ENCODE results near the gene SLC25A6.

Gene SLC25A6

DNA sequence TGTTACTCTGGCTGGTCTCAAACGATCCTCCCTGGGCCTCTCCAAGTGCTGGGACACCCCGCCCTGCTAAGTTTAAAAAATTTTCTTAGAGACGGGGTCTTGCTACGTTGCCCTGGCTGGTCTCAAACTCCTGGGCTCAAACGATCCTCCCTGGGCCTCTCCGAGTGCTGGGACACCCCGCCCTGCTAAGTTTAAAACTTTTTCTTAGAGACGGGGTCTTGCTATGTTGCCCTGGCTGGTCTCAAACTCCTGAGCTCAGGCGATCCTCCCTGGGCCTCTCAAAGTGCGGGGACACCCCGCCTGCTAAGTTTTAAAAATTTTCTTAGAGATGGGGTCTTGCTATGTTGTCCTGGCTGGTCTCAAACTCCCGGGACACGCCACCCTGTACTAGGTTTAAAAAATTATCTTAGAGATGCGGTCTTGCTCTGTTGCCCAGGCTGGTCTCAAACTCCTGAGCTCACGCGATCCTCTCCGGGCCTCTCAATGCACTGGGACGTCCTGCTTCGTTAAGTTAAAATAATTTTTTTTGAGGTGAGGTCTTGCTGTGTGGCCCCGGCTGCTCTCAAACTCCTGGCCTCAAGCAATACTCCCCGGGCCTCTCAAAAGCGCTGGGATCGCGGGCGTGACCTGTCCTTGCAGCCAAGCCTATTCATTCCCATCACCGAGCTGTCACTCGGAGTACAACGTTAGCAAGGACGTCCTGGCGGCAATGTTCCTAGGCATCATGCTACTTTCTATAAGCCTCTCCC, 1.1 kb downstream of the SLC25A6 start:
- peak overlapping the region; percentile 99 to 100 for H3K27ac ChIP-seq (ENCODE audit: low read depth in 2 of 2, low read length in 2 of 2)
- H3K36me3 ChIP-seq (ENCODE audit: control insufficient read depth in 2 of 2, insufficient read depth in 2 of 2, low read length in 2 of 2): peaks cover 44 to 51% of the 10 kb centered on the region in 2 donors
- peak overlapping the region; percentile 73 to 100 for H3K9ac ChIP-seq (ENCODE audit: low read depth in 1 of 2, low read length in 2 of 2)
- H3K27me3 ChIP-seq (ENCODE audit: control insufficient read depth in 2 of 2, insufficient read depth in 2 of 2, low read length in 2 of 2): no peaks in the 10 kb centered on the region
- H3K4me3 ChIP-seq (ENCODE audit: low read length in 2 of 2): peak overlapping the region; percentile 97 to 100
- H3K4me1 ChIP-seq (ENCODE audit: control insufficient read depth in 2 of 2, insufficient read depth in 2 of 2, low read length in 2 of 2): peaks cover 12 to 17% of the 10 kb centered on the region in 2 donors
- no peaks in the 10 kb centered on the region for H3K9me3 ChIP-seq (ENCODE audit: control insufficient read depth in 2 of 2, low read length in 2 of 2)

DNA sequence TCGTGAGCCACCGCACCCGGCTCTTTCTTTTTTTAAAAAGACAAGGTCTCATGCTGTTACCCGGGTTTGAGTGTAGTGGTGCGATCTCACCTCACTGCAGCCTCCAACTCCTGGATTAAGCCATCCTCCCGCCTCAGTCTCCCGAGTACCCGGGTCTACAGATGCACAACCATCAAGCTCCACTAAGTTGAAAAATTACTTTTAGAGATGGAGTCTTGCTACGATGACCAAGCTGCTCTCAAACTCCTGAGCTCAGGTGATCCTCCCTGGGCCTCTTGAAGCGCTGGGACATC, 2.0 kb downstream of the SLC25A6 start:
- H3K4me1 ChIP-seq (ENCODE audit: control insufficient read depth in 2 of 2, insufficient read depth in 2 of 2, low read length in 2 of 2): peaks cover 12 to 17% of the 10 kb centered on the region in 2 donors
- H3K4me3 ChIP-seq (ENCODE audit: low read length in 2 of 2): no peak overlapping the region
- no peaks in the 10 kb centered on the region for H3K9me3 ChIP-seq (ENCODE audit: control insufficient read depth in 2 of 2, low read length in 2 of 2)
- no peak overlapping the region for H3K27ac ChIP-seq (ENCODE audit: low read depth in 2 of 2, low read length in 2 of 2)
- no peaks in the 10 kb centered on the region for H3K27me3 ChIP-seq (ENCODE audit: control insufficient read depth in 2 of 2, insufficient read depth in 2 of 2, low read length in 2 of 2)
- H3K36me3 ChIP-seq (ENCODE audit: control insufficient read depth in 2 of 2, insufficient read depth in 2 of 2, low read length in 2 of 2): peaks cover 51 to 59% of the 10 kb centered on the region in 2 donors
- H3K9ac ChIP-seq (ENCODE audit: low read depth in 1 of 2, low read length in 2 of 2): no peak overlapping the region

DNA sequence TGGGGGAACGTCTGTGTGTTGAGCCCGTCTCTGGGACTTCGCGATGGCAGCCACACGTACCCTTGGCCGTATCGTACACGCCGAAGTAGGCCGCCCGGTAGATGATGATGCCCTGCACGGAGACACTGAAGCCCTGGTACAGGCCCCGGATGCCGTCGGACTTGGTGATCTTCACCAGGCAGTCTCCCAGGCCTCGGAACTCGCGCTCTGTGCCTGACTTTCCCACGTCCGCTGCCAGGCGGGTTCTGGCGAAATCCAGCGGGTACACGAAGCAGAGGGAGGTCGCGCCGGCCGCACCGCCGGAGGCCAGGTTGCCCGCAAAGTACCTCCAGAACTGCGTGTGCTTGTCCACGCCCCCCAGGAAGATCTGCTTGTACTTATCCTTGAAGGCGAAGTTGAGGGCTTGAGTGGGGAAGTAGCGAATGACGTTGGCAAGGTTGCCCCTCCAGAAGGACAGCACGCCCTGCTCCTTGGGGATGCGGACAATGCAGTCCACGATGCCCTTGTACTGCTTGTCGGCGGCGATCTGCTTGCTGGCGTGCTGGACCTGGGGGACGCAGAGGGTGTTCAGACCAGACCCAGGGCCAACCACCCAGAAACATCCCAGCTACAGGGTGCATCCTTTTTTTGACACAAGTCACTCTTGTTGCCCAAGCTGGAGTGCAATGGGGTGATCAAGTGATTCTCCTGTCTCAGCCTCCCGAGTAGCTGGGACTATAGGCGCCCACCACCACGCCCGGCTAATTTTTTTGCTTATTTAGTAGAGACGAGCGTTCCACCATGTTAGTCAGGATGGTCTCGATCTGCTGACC, 2.5 kb downstream of the SLC25A6 start:
- Histone ChIP-seq H3K4me3 (ENCODE audit: low read length in 2 of 2) (no peak overlapping the region), H3K27me3 (ENCODE audit: control insufficient read depth in 2 of 2, insufficient read depth in 2 of 2, low read length in 2 of 2) (no peaks in the 10 kb centered on the region), H3K9ac (ENCODE audit: low read depth in 1 of 2, low read length in 2 of 2) (no peak overlapping the region), H3K9me3 (ENCODE audit: control insufficient read depth in 2 of 2, low read length in 2 of 2) (no peaks in the 10 kb centered on the region), H3K27ac (ENCODE audit: low read depth in 2 of 2, low read length in 2 of 2) (no peak overlapping the region), H3K4me1 (ENCODE audit: control insufficient read depth in 2 of 2, insufficient read depth in 2 of 2, low read length in 2 of 2) (peaks cover 12 to 17% of the 10 kb centered on the region in 2 donors), H3K36me3 (ENCODE audit: control insufficient read depth in 2 of 2, insufficient read depth in 2 of 2, low read length in 2 of 2) (peaks cover 55 to 64% of the 10 kb centered on the region in 2 donors)

DNA sequence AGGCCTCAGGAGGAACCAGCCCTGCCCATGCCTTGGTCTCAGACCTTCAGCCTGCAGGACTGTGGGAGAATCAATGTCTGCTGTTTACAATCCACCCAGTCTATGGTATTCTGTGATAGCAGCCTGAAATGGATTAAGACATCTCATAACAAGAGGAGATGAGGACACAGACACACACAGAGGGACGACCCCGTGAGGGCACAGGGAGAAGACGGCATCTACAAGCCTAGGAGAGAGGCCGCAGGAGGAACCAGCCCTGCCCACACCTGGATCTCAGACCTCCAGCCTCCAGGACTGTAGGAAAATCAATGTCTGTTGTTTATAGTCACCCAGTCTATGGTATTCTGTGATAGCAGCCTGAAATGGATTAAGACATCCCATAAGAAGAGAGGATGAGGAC, 3.3 kb downstream of the SLC25A6 start:
- H3K27ac ChIP-seq (ENCODE audit: low read depth in 2 of 2, low read length in 2 of 2): no peak overlapping the region
- H3K4me3 ChIP-seq (ENCODE audit: low read length in 2 of 2): no peak overlapping the region
- no peaks in the 10 kb centered on the region for H3K27me3 ChIP-seq (ENCODE audit: control insufficient read depth in 2 of 2, insufficient read depth in 2 of 2, low read length in 2 of 2)
- no peak overlapping the region for H3K9ac ChIP-seq (ENCODE audit: low read depth in 1 of 2, low read length in 2 of 2)
- no peaks in the 10 kb centered on the region for H3K9me3 ChIP-seq (ENCODE audit: control insufficient read depth in 2 of 2, low read length in 2 of 2)
- H3K36me3 ChIP-seq (ENCODE audit: control insufficient read depth in 2 of 2, insufficient read depth in 2 of 2, low read length in 2 of 2): peaks cover 58 to 64% of the 10 kb centered on the region in 2 donors
- H3K4me1 ChIP-seq (ENCODE audit: control insufficient read depth in 2 of 2, insufficient read depth in 2 of 2, low read length in 2 of 2): peaks cover 12 to 17% of the 10 kb centered on the region in 2 donors

DNA sequence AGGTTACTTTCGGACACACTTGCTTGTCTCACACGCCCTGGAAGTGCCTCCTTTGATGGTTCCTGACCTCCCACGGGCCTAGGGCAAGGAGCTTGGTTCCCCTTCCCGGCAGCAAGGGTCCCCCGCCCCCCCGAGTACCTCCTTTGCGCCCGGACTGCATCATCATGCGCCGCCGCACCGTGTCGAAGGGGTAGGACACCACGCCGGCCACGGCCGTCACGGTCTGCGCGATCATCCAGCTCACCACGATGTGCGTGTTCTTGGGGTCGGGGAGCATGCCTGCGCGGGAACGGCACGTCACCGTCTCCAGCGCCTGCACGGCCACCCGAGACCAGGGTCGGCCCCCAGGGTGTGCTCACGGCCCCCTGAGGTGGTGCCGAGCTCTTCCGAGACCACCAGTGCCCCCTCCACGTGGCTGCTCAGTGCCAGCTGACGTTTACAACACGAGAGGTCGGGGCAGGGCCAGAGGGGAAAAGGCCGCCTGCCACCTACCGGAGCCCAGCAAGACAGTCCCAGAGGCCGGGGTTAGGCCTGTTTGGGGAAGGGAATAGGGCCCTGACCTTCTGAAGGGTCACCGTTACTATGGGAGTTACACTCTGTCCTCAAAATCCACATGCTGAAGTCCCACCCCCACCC, 4.7 kb downstream of the SLC25A6 start:
- Histone ChIP-seq H3K27ac (ENCODE audit: low read depth in 2 of 2, low read length in 2 of 2) (no peak overlapping the region), H3K36me3 (ENCODE audit: control insufficient read depth in 2 of 2, insufficient read depth in 2 of 2, low read length in 2 of 2) (peaks cover 58 to 64% of the 10 kb centered on the region in 2 donors), H3K9ac (ENCODE audit: low read depth in 1 of 2, low read length in 2 of 2) (no peak overlapping the region), H3K4me1 (ENCODE audit: control insufficient read depth in 2 of 2, insufficient read depth in 2 of 2, low read length in 2 of 2) (peaks cover 12 to 17% of the 10 kb centered on the region in 2 donors), H3K4me3 (ENCODE audit: low read length in 2 of 2) (no peak overlapping the region), H3K27me3 (ENCODE audit: control insufficient read depth in 2 of 2, insufficient read depth in 2 of 2, low read length in 2 of 2) (no peaks in the 10 kb centered on the region), H3K9me3 (ENCODE audit: control insufficient read depth in 2 of 2, low read length in 2 of 2) (no peaks in the 10 kb centered on the region)

DNA sequence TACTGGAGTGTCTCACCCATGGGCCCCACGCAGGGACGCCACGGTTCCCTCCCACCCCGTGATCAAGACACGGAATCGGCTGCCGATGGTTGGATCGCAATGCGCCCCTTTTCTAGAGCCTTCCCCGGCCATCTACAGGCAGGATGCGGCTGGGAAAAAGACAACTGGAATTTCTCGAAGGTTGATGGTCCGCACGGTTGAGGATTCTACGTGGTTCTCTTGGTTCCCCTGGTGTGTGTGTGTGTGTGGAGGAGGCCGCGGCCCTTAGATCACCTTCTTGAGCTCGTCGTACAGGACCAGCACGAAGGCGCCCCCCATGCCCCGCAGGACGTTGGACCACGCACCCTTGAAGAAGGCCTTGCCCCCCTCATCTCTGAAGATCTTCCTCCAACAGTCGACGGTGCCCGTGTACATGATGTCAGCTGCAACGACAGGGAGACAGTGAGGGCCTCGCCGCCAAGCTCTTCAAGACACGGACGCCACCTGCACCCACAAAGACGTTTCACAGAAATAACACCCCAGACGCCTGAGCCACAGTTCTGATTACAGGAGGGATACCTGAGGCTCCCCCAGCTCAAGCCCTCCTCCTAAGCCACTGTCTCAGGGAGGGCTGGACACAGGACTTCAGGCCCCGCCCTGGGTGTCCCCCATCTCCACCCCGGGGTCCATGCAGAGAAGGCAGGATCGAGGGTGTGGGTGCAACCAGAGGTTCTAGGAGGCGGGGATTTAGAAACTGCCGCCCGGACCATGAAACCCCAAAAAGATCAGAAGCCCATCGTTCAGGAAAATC, 5.4 kb downstream of the SLC25A6 start:
- H3K9ac ChIP-seq (ENCODE audit: low read depth in 1 of 2, low read length in 2 of 2): no peak overlapping the region
- peaks cover 58 to 64% of the 10 kb centered on the region in 2 donors for H3K36me3 ChIP-seq (ENCODE audit: control insufficient read depth in 2 of 2, insufficient read depth in 2 of 2, low read length in 2 of 2)
- H3K4me3 ChIP-seq (ENCODE audit: low read length in 2 of 2): no peak overlapping the region
- H3K27ac ChIP-seq (ENCODE audit: low read depth in 2 of 2, low read length in 2 of 2): no peak overlapping the region
- H3K27me3 ChIP-seq (ENCODE audit: control insufficient read depth in 2 of 2, insufficient read depth in 2 of 2, low read length in 2 of 2): no peaks in the 10 kb centered on the region
- peaks cover 12 to 21% of the 10 kb centered on the region in 2 donors for H3K4me1 ChIP-seq (ENCODE audit: control insufficient read depth in 2 of 2, insufficient read depth in 2 of 2, low read length in 2 of 2)
- H3K9me3 ChIP-seq (ENCODE audit: control insufficient read depth in 2 of 2, low read length in 2 of 2): no peaks in the 10 kb centered on the region

DNA sequence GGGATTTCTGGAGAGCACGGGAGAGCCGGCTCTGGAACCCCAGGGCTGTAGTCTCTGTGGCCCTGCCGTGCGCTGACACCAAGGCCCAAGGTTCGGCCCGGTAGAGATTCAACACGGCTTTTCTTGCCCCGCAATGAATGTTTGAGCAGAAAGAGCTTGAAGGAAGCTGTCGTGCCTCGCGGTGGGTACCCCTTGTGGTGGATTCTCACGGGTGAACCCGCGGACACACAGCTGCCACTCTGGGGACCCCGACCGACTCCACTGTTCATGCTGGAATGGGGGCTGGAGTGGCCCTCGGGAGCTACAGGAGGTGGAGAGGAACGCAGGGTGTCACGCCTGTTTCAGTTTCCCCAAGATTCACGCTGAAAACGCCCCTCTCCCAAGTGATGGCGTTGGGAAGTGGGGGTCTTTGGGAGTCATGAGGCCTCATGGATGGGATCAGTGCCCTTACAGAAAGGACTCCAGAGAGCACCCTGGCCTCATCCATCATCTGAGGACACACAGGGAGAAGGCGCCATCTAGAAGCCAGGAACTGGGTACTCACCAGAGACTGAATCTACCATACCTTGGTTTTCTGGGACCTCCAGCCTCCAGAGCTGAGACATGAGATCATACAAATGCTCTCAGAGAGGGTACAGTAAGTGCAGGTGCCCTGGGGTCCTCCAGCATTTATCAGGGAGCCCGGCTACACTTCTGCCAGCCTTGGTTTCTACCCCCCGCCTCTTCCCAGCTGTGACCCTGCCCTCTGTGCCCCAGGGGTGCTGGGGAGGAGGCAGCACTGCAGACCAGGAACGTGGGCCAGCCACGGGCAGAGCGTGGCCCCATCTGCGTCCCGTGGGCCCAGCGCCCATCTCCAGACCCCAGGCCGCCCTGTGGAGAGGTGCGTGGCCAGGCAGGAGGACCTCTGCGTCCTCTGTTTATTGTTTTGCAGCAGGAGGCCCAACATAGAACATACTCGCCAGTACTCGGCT, 6.4 kb downstream of the SLC25A6 start:
- Histone ChIP-seq H3K36me3 (ENCODE audit: control insufficient read depth in 2 of 2, insufficient read depth in 2 of 2, low read length in 2 of 2) (peaks cover 58 to 59% of the 10 kb centered on the region in 2 donors), H3K9ac (ENCODE audit: low read depth in 1 of 2, low read length in 2 of 2) (no peak overlapping the region), H3K27ac (ENCODE audit: low read depth in 2 of 2, low read length in 2 of 2) (no peak overlapping the region), H3K4me3 (ENCODE audit: low read length in 2 of 2) (no peak overlapping the region), H3K27me3 (ENCODE audit: control insufficient read depth in 2 of 2, insufficient read depth in 2 of 2, low read length in 2 of 2) (no peaks in the 10 kb centered on the region), H3K4me1 (ENCODE audit: control insufficient read depth in 2 of 2, insufficient read depth in 2 of 2, low read length in 2 of 2) (peaks cover 5 to 15% of the 10 kb centered on the region in 2 donors), H3K9me3 (ENCODE audit: control insufficient read depth in 2 of 2, low read length in 2 of 2) (no peaks in the 10 kb centered on the region)

DNA sequence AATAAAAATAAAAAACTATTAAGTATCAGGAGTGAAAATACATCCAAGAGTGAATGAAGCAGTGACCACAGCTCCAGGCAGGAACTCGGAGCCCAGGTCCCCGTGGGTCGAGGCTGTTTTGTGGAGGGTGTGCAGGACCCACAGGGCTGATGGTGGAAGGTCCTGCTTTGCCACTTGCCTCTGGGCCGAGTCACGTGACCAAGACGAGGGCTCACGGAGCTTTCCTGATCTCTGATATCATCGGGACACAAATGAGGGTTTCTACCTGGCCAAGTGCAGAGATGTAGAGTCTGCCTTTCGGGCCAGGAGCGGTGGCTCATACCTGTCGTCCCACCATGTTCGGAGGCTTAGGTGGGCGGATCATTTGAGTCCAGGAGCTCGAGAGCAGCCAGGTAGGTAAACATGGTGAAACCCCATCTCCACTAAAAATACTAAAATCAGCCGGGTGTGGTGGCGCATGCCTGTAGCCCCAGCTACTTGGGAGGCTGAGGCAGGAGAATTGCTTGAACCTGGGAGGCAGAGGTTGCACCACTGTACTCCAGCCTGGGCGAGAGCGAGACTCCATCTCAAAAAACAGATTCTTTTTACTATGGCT, 7.2 kb downstream of the SLC25A6 start:
- Histone ChIP-seq H3K36me3 (ENCODE audit: control insufficient read depth in 2 of 2, insufficient read depth in 2 of 2, low read length in 2 of 2) (peaks cover 53% of the 10 kb centered on the region in 2 donors), H3K27ac (ENCODE audit: low read depth in 2 of 2, low read length in 2 of 2) (no peak overlapping the region), H3K9me3 (ENCODE audit: control insufficient read depth in 2 of 2, low read length in 2 of 2) (no peaks in the 10 kb centered on the region), H3K27me3 (ENCODE audit: control insufficient read depth in 2 of 2, insufficient read depth in 2 of 2, low read length in 2 of 2) (no peaks in the 10 kb centered on the region), H3K9ac (ENCODE audit: low read depth in 1 of 2, low read length in 2 of 2) (no peak overlapping the region), H3K4me1 (ENCODE audit: control insufficient read depth in 2 of 2, insufficient read depth in 2 of 2, low read length in 2 of 2) (peaks cover 5 to 12% of the 10 kb centered on the region in 2 donors), H3K4me3 (ENCODE audit: low read length in 2 of 2) (no peak overlapping the region)
